Lung (tissue), 16 donors: ENCODE measurements around the gene EDC3. TPM values are rescaled to one million over a fixed set of nuclear protein-coding genes. Genes with fewer than 3 reads are reported as not detected.
"Not testable (repeated sequence)": the region's sequence is repeated elsewhere in the genome, so short reads cannot be mapped to it uniquely, and the experiment has no call there.

ENCODE experiments used
- ATAC-seq: fragments of 200-7000 bp; cut with Tn5 transposase; one replicate; pipeline ENCODE4 v1.9.1; 2020; ENCODE audit warnings: moderate number of reproducible peaks; ENCODE audit not compliant: insufficient read depth, low FRiP score
- DNase-seq, 3 donors: peaks; one replicate each; pipeline ENCODE4 v3.0.0-alpha.2; 2013 to 2017
- H3K27ac ChIP-seq, 2 donors: one replicate each; pipeline ENCODE4 v1.5.1; 2013; ENCODE audit warnings: mild to moderate bottlenecking in 2 of 2, moderate library complexity in 2 of 2, control low read depth in 1 of 2, inconsistent platforms in 1 of 2, low read depth in 1 of 2, low read length in 1 of 2
- H3K27me3 ChIP-seq, 3 donors: one replicate each; pipeline ENCODE4 v1.5.1; 2013; ENCODE audit warnings: low read length in 2 of 3; ENCODE audit not compliant: control insufficient read depth in 3 of 3, insufficient read depth in 3 of 3
- H3K36me3 ChIP-seq, 4 donors: one replicate each; pipeline ENCODE4 v1.5.1; 2013; ENCODE audit warnings: low read length in 4 of 4, mild to moderate bottlenecking in 1 of 4, moderate library complexity in 1 of 4; ENCODE audit not compliant: control insufficient read depth in 4 of 4, insufficient read depth in 4 of 4
- H3K4me1 ChIP-seq, 5 donors: one replicate each; pipeline ENCODE4 v1.5.1; 2013; ENCODE audit warnings: low read length in 5 of 5, mild to moderate bottlenecking in 2 of 5, moderate library complexity in 1 of 5; ENCODE audit not compliant: control insufficient read depth in 5 of 5, insufficient read depth in 5 of 5
- H3K4me3 ChIP-seq: one replicate; pipeline ENCODE4 v1.5.1; 2013; ENCODE audit warnings: mild to moderate bottlenecking, control low read depth, moderate library complexity
- H3K9ac ChIP-seq, 2 donors: one replicate each; pipeline ENCODE4 v1.5.1; 2013; ENCODE audit warnings: low read length in 2 of 2, control low read depth in 1 of 2; ENCODE audit not compliant: insufficient read depth in 1 of 2
- H3K9me3 ChIP-seq, 4 donors: one replicate each; pipeline ENCODE4 v1.5.1; 2013; ENCODE audit warnings: low read length in 3 of 4, mild to moderate bottlenecking in 1 of 4, moderate library complexity in 1 of 4; ENCODE audit not compliant: control insufficient read depth in 4 of 4, insufficient read depth in 3 of 4
- CTCF ChIP-seq: IDR thresholded peaks from 2 replicates; pipeline ENCODE4 v1.5.1; 2012; ENCODE audit warnings: mild to moderate bottlenecking; ENCODE audit errors: control extremely low read depth, extremely low read depth
- WGBS, 2 donors: extraction: QIAGEN DNeasy Blood & Tissue Kit; methylation state at CpG; one replicate each; pipeline ENCODE4 v1.1.7; 2013; 5-methylcytosine and 5-hydroxymethylcytosine counted together
- long read RNA-seq, 5 donors: transcript quantifications; one replicate each; lab custom pipeline, GENCODE V29; 2026
- polyA plus RNA-seq, 2 donors: library from polyadenylated mRNA; stranded (reverse); fragments of 200-250 nt; gene quantifications; one replicate each; pipeline ENCODE4 v1.2.1, GENCODE V29; 2013
- total RNA-seq, 2 donors: library from RNA; depleted of rRNA in 1 of 2; stranded (reverse); fragments of >200 nt in 1 of 2; gene quantifications; one replicate each; pipeline ENCODE4 v1.2.1, GENCODE V29; 2014 to 2021
- donor health status: control.
- donor health status: control.
- donor health status: Bipolar disorder and iron deficiency.
- donor health status: healthy.
- donor health status: DM: yes; HTN: yes; CAD: no.

Gene EDC3, protein sequence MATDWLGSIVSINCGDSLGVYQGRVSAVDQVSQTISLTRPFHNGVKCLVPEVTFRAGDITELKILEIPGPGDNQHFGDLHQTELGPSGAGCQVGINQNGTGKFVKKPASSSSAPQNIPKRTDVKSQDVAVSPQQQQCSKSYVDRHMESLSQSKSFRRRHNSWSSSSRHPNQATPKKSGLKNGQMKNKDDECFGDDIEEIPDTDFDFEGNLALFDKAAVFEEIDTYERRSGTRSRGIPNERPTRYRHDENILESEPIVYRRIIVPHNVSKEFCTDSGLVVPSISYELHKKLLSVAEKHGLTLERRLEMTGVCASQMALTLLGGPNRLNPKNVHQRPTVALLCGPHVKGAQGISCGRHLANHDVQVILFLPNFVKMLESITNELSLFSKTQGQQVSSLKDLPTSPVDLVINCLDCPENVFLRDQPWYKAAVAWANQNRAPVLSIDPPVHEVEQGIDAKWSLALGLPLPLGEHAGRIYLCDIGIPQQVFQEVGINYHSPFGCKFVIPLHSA
- total RNA-seq (10 to 100 TPM; 27.1 to 31.9 TPM), polyA plus RNA-seq (10 to 100 TPM; 15.3 to 17.0 TPM)
- long read RNA-seq, donor 1, transcript EDC3-201 (7 exons, 3,763 nt): major isoform, 14 of 25 reads
- long read RNA-seq, donor 1, partial matches to known transcripts: 6 of 25 reads
- long read RNA-seq, donor 1, other reads (novel, unspliced or antisense): 0 of 25 reads
- long read RNA-seq, donor 2, partial matches to known transcripts: 0 of 1 reads
- long read RNA-seq, donor 2, other reads (novel, unspliced or antisense): 0 of 1 reads
- long read RNA-seq, donor 3, transcript EDC3-215 (2 exons, 379 nt): major isoform, 5 of 10 reads
- long read RNA-seq, donor 3, partial matches to known transcripts: 0 of 10 reads
- long read RNA-seq, donor 3, other reads (novel, unspliced or antisense): 0 of 10 reads
- long read RNA-seq, donor 4, partial matches to known transcripts: 0 of 2 reads
- long read RNA-seq, donor 4, other reads (novel, unspliced or antisense): 0 of 2 reads
- long read RNA-seq, donor 5, transcript EDC3-201 (7 exons, 3,763 nt): major isoform, 12 of 17 reads
- long read RNA-seq, donor 5, partial matches to known transcripts: 0 of 17 reads
- long read RNA-seq, donor 5, other reads (novel, unspliced or antisense): 0 of 17 reads

DNA sequence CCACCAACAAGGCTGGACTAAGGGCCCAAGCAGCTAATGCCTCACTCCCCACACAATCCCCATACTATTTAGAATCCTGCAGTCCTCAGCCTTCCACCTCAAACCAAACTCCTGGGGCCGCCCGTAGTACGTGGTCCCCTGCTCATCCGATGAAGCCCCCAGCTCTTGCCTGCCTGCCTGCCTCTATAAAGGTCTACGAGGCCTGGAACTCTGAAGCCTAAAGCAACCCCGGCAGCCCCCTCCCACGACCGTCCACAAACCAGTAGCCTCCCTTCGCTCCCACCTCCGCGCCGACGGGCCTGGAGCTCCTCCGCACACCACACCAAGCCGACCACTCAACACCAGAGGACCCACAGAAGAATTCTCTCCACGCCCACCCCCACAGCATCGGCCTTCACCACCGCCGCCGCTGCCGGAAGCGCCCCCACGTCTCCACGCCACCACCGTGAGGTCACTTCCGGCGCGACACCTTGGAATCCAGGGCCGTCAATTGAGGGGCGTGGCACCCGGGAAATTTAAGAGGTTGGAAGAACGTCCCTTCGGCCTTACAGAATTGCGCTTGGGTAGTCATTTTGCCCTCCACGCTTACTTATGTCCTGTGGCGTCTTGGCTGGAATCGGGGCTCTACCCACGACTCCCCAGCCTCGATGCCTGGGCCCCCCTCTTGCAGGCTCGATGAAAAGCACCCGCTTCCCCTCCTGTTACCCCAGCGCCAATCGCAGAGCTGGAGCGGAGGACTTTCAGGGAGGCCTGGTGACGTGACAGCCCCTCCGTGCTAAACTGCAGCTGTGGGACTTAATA is at the start of gene EDC3:
TSS of gene EDC3 (minus strand) at position 428 of the 801 bp plus-strand sequence. CDS start 20,900 bp downstream, outside the sequence.
- no peaks in the 10 kb centered on the region for H3K36me3 ChIP-seq
- H3K27ac ChIP-seq: peak within 1 kb of the TSS; percentile 73 to 88
- peak within 1 kb of the TSS; percentile 93 for H3K4me3 ChIP-seq
- H3K4me1 ChIP-seq: peaks cover 5 to 19% (median 10%) of the 10 kb centered on the region in 5 donors
- H3K27me3 ChIP-seq: no peaks in the 10 kb centered on the region
- H3K9ac ChIP-seq: peak within 1 kb of the TSS; percentile 94
- ATAC-seq: peak; percentile 93
- DNase-seq: peak; percentile 93 to 95 (median 95)
- 0% methylated on average over 46 of the region's 46 CpGs for WGBS, 2 donors
- no peak for TF ChIP-seq CTCF
- H3K9me3 ChIP-seq: no peaks in the 10 kb centered on the region

DNA sequence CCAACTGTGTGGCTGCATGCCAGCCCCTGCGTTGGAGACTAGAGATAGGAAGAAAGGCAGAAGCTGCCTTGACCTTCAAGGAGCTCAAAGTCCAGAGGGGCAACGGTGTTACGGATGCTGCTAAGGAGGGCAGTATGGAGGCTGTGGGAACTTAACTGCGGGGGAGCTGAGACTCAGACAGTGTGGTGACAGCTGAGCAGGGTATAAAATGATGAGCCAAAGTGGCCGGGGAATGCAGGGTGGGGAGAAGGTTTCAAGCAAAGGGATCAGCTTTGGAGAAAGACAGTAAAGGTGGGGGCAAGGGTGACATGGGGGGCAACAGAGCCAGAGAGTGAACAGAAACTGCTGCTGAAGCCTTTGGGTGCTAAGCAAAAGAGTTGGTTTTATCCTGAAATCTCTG is 46.6 kb upstream of the EDC3 start:
- no peak for TF ChIP-seq CTCF
- 92 to 94% methylated on average over 5 of the region's 5 CpGs for WGBS, 2 donors
- Histone ChIP-seq H3K27me3 (no peaks in the 10 kb centered on the region), H3K4me1 (no peaks in the 10 kb centered on the region), H3K36me3 (no peaks in the 10 kb centered on the region), H3K9ac (no peak overlapping the region), H3K4me3 (no peak overlapping the region), H3K27ac (no peak overlapping the region), H3K9me3 (peaks cover 0 to 5% (median 0%) of the 10 kb centered on the region in 4 donors)
- DNase-seq (no peak), ATAC-seq (no peak)

DNA sequence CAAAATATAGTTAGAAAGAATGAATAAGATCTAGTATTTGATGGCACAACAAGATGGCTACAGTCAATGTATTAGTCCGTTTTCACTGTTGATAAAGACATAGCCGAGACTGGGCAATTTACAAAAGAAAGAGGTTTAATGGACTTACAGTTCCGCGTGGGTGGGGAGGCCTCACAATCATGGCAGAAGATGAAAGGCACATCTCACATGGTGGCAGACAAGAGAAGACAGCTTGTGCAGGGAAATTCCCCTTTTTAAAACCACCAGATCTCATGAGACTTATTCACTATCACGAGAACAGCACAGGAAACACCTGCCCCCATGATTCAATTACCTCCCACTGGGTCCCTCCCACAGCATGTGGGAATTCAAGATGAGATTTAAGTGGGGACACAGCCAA is 42.4 kb upstream of the EDC3 start:
- 59 to 73% methylated on average over 5 of the region's 5 CpGs for WGBS, 2 donors
- not testable (repeated sequence) for H3K4me3 ChIP-seq, H3K27ac ChIP-seq, H3K36me3 ChIP-seq, ATAC-seq, H3K9me3 ChIP-seq, H3K4me1 ChIP-seq, H3K9ac ChIP-seq, H3K27me3 ChIP-seq, DNase-seq
